ENCODE measurements around the gene RIPK4.

Gene RIPK4

DNA sequence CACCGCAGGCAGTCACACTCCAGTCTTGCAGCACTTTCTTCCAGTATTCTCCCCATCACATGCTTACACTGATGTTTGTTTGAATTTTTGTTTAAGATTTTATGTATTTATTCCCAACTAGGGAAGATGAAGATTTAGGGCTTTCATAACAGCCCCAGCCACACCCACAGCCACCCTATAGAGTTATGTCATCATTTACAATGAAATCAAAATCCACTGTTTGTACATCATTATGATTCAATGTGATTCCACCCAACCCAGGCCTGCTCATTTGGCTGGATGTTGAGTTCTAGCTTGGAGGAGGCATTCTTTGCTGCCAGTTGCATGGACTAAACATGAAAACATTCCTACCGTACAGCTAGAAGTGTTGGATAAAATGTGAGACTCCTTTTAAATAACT is 35.8 kb downstream of the RIPK4 start:
- no peak for DNase-seq (ENCODE audit: low read depth, low spot score)
- no peak for TF ChIP-seq CTCF (IDR thresholded peaks at IDR 0.05; ENCODE audit: low read depth, low read length)
- no peak overlapping the region for H3K4me3 ChIP-seq (ENCODE audit: low read depth, low read length)
- in situ Hi-C loops (cut with HindIII; ENCODE audit: low sequenced_read_pairs), result no loop called here

- TF ChIP-seq CTCF (IDR thresholded peaks at IDR 0.05; ENCODE audit: low read depth, low read length), result no peak
- no peak overlapping the region for H3K4me3 ChIP-seq (ENCODE audit: low read depth, low read length)
- in situ Hi-C loops (cut with HindIII; ENCODE audit: low sequenced_read_pairs), result no loop called here
- DNase-seq (ENCODE audit: low read depth, low spot score), result no peak
Observed at GRCh38 chr21:41730367-41730765, 36.5 kb downstream of the RIPK4 start.

DNA sequence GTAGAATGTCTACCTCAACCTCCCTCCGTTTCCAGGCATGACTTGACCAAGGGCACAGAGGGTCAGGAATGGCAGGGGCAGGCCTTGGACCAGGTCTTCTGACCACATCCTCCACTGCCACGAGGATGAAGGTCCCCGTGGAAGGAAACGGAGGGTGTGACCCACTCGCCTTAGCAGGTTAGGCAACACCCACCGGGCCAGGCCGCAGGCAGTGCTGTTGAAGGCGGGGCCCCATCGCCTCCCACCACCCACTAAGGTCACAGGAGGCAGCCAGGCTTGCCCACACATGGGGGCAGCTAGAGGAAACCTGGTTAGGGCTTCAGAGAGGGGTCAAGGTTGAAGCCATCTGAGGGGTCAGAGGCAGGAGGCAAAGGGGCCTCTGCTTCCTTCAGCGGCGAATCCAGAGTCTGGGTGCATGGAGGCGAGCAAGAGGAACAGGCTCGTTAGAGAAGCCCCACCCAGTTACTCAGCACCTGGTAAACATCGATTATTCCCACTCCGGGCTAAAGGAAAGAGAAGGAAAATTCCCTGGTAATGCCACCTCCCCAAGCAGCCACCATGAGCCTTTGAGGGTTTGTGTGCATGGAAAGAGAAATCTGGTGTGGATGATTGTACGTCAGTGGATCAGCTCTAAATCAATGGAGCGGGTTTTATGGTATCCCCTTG is 37.0 kb downstream of the RIPK4 start:
- no peak overlapping the region for H3K4me3 ChIP-seq (ENCODE audit: low read depth, low read length)
- no peak for DNase-seq (ENCODE audit: low read depth, low spot score)
- TF ChIP-seq CTCF (IDR thresholded peaks at IDR 0.05; ENCODE audit: low read depth, low read length), result no peak
- in situ Hi-C loops (cut with HindIII; ENCODE audit: low sequenced_read_pairs), result no loop called here

GRCh38 chr21:41727784-41728763 is 38.8 kb downstream of the RIPK4 start:
- in situ Hi-C loops (cut with HindIII; ENCODE audit: low sequenced_read_pairs), result no loop called here
- no peak for DNase-seq (ENCODE audit: low read depth, low spot score)
- H3K4me3 ChIP-seq (ENCODE audit: low read depth, low read length), result no peak overlapping the region
- no peak for TF ChIP-seq CTCF (IDR thresholded peaks at IDR 0.05; ENCODE audit: low read depth, low read length)

- DNase-seq (ENCODE audit: low read depth, low spot score), result peak; percentile 52
- no peak overlapping the region for H3K4me3 ChIP-seq (ENCODE audit: low read depth, low read length)
- TF ChIP-seq CTCF (IDR thresholded peaks at IDR 0.05; ENCODE audit: low read depth, low read length), result no peak
- in situ Hi-C loops (cut with HindIII; ENCODE audit: low sequenced_read_pairs), result no loop called here
Observed at GRCh38 chr21:41726970-41727783, 39.7 kb downstream of the RIPK4 start.

DNA sequence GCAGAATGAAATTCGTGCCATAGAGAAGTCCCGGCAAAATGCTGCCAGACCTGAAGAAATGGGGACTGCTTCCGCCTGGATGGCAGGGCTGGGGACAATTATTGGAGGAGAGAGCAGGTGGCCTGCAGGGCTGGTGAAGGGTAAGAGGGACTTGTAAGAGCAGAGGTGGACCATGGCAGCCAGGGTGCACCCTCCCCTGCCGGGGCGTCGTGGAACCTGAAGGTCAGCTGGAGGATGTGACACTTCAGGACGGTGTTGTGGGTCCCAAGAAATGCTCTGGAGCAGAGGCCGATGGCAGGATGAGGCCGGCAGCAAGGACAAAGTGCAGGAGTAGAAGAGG is 40.3 kb downstream of the RIPK4 start:
- no peak overlapping the region for H3K4me3 ChIP-seq (ENCODE audit: low read depth, low read length)
- in situ Hi-C loops (cut with HindIII; ENCODE audit: low sequenced_read_pairs), result no loop called here
- TF ChIP-seq CTCF (IDR thresholded peaks at IDR 0.05; ENCODE audit: low read depth, low read length), result no peak
- DNase-seq (ENCODE audit: low read depth, low spot score), result no peak

Measured in astrocyte of the spinal cord (primary cell).